ENCODE results near the gene DYDC2.
"Not testable (repeated sequence)": the region's sequence is repeated elsewhere in the genome, so short reads cannot be mapped to it uniquely, and the experiment has no call there.

The DYDC2 gene
- 0 reads per million in 3 experiments for total RNA-seq

- peak; percentile 6 for DNase-seq
These were observed at the start of gene DYDC2, which contains the start of gene DYDC1 for GRCh38 chr10:80356563-80356988. TSS of gene DYDC2 (plus strand) at chr10:80356781. CDS start at chr10:80362444, 5,663 bp downstream. TSS of gene DYDC1 (minus strand) at chr10:80356755. CDS start at chr10:80352601, 4,154 bp downstream.

DNA sequence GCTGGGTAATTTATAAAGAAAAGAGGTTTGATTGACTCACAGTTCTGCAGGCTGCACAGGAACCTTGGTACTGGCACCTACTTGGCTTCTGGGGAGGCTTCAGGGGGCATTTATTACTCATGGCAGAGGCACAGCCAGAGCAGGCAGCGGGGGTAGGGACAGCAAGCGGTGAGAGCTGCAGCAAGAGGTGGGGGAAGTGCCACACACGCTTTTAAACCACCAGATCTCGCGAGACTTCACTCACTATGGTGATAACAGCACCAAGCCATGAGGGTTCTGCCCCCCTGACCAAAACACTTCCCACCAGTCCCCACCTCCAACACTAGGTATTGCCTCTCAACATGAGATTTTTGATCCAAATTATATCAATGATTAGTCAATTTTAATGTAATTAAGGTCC is 43.1 kb upstream of the DYDC2 start:
- no peak for DNase-seq

GRCh38 chr10:80315391-80315790 is 41.2 kb upstream of the DYDC2 start:
- DNase-seq: no peak

DNA sequence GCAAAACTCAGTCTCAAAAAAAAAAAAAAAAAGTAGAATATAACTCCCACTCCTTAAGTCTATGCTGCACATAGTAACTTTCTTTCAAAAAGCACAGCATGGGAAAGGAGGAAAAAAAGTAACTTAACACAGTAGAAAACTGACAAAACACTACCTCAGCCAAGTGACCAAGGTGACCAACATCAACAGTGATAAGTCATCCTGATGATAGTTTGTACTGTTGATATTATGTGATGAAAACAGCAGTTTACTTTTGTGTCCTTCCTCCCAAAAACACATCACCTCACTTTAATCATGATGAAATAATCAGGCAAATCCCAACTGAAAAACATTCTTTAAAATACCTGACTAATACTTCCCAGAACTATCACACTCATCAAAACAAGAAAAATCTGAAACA is 37.8 kb upstream of the DYDC2 start:
- no peak for DNase-seq

- no peak for DNase-seq
These were observed 37.3 kb upstream of the DYDC2 start for GRCh38 chr10:80319318-80319717.

GRCh38 chr10:80319725-80320290 is 36.8 kb upstream of the DYDC2 start:
- DNase-seq: no peak

DNA sequence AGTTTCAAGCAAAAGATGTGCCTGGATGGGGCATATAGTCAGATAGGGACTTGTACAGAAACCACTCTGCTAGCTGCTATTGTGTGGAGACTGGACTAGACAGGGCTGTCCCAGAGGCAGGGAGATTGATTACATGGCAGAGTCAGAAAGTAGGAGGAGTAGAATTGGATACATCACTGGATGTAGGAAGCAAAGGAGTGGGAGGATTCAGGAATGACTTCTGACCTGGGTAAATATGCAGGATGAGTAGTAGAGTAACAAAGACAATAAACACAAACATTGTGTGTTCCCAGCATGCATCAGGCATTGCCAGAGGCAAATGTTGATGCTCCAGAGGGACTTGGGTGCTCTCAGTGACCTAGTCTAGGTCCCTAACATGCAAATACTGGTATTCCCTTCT is 36.2 kb upstream of the DYDC2 start:
- no peak for DNase-seq

GRCh38 chr10:80321183-80321582 is 35.4 kb upstream of the DYDC2 start:
- DNase-seq: no peak

DNA sequence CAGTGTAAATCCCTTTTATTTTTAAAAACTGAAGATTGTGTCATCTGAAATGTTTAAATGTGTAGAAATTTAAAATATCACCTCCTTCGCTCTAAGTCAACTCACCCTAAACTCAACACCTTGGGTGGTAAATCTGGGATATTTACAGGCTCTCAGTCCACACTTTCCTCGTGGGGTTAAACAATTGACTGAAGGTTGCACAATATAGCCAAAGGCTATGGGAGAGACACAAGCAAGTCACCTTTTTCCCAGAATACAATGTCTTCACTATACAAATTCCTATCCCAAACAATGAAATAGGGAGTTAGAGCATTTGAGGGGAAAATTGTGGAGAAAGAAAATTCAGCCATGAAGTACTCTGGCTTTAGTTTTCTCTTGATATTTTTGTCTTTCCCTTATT is 34.4 kb upstream of the DYDC2 start:
- no peak for DNase-seq

GRCh38 chr10:80322711-80323110 is 33.9 kb upstream of the DYDC2 start:
- no peak for DNase-seq

DNA sequence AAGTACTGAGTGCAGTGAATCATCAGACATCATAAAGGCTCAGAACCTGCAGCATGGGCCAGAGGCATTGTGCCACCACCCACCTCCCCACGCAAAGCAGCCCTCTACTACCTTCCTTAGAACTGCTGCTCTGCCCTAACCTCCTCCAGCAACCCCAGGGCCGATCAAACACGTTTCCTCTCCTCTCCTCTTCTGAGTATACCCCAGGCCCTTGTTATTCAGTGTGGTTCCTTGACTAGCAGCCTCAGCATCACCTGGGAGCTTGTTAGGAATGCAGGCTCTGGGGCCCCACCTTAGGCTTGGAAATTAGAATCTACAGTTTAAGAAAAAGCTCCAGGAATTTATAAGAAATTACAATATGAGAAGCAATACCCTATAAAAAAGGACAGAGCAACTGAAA is 33.3 kb upstream of the DYDC2 start:
- DNase-seq: no peak

GRCh38 chr10:80324086-80324485 is 32.5 kb upstream of the DYDC2 start:
- DNase-seq: no peak

GRCh38 chr10:80324891-80325364 is 31.7 kb upstream of the DYDC2 start:
- no peak for DNase-seq

DNA sequence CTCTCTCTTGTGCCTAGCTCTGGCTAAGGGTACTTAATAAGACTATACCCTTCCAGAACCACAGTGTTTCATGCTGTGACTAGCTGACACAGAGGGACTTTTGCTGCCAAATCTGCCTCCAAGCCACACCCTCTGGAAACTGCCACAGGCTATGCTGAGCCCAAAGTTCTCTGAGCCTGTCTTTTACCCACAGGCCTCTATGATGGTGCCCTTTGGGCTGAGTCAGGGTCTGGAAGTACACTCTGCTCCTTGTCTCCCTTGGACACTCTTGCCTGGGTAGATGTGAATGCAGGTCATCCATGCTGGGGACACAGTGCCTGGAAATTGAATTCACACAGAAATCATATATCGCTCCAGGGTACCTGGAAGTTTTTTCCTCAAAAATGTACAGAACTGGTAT is 22.6 kb upstream of the DYDC2 start:
- no peak for DNase-seq

- DNase-seq: no peak
These were observed 12.3 kb upstream of the DYDC2 start for GRCh38 chr10:80344276-80344675.

DNA sequence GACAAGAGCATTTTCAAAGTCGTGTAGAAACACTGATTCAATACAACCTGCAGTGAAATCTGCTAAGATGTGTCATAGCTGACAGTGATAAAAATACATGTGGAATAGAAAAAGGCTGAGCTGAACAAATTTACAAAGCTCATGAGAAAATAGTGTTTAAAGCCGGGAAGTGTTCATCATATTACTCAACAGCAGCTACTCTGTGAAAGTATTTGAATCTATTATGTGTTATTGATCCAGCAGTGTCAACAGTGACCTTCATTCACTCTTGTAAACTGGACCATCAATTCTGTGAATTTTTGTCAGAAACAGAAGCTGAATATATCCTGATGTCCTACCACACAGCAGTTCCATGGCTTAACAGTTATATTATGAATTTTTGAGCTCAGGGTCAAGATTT is 11.7 kb upstream of the DYDC2 start:
- DNase-seq: no peak

DNA sequence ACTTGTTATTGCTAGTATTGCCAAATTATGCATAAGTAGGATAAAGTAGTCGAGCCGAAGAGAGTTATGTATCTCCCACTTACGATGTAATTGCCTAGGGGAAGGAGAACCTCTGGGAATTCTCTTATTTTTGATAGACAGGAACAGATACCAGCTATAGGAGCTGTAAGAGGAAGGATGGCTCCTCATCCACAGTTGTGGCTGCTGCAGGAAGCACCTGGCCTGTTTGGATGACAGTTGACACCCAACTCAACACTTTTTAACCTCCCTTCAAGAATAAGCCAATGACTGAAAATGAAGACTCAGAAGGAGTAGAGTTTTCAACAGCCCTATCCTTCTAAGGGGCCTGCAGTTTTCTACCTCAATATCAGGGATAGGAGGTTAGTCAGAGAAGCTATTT is 6.3 kb upstream of the DYDC2 start:
- DNase-seq: no peak

- DNase-seq: no peak
These were observed 5.4 kb upstream of the DYDC2 start for GRCh38 chr10:80351220-80351619.

DNA sequence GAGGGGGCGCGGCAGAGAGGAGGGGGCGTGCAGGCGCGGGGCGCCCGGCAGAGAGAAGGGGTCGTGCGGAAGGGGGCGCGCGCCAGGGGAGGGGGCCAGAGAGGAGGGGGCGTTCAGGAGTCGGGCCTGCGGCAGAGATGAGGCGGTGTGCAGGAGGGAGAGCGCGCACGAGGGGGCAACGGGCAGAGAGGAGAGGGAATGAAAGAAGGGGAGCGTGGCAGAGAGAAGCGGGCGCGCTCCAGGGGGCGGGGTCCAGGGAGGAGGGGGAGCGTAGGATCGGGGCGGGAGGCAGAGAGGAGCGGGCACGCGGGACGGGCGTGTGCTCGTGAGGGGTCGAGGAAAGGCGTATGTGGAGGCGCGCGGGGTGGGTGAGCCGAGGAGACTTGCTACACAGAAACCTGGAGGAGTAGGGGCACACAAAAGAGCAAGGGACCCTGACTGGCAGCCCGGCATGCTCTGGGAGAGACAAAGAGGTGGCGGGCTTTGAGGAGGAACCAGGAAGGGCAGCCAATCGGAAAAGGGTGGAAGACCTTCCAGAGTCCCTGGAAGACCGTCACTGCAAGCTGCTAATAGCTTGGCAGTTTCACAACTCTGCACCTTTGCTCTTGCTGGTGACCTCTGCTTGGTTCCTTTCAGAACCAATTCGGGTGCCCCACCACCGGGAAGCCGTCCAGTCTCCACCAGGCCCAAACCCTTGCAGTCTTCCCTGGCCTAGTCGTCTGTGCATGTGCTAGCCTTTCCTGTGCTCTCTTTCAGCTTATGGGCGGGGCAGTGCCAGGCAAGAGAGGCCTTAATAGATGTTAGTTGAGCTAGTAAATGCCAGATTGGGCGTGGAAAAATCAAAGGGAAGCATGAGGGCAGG is 639 bp downstream of the DYDC2 start:
- DNase-seq: no peak

DNA sequence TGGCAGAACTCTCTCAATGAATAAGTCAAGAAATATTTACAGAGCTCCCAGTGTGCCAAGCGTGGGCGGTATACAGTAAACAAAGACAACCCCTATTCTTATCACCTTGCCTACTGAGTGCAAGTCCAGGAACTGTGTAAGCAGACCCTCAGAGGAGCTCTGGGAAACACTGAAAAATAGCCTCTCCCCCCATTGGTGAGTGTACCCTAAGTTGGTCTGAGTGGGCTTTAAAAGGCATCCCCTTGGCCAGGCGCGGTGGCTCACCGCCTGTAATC is 1.2 kb downstream of the DYDC2 start:
- no peak for DNase-seq

- DNase-seq: not testable (repeated sequence)
These were observed 2.3 kb downstream of the DYDC2 start for GRCh38 chr10:80358925-80359324.

GRCh38 chr10:80359644-80360043 is 3.1 kb downstream of the DYDC2 start:
- no peak for DNase-seq

DNA sequence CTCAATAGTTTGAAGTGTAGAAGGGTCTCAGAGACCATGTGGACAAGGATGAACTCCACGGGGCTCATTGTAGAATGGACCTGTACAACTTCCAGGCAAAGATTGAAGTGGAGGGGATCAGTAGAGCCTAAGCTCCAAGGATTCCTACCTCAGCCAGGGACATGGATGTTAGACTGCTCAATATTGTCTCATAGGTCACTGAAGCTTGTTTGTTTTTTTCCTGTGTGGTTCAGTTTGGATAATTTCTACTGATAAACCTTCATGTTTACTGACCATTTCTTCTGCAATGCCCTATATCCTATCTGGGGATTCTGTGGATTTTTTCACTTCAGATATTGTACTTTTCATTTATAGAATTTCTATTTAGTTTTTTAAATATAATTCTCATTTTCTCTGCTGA is 8.9 kb downstream of the DYDC2 start:
- DNase-seq: no peak

GRCh38 chr10:80371467-80371866 is 14.9 kb downstream of the DYDC2 start:
- DNase-seq: no peak

GRCh38 chr10:80372675-80373074 is 16.1 kb downstream of the DYDC2 start:
- no peak for DNase-seq

All from central memory CD4-positive, alpha-beta T cell (primary cell).